Measurements from ENCODE around the gene PDZD2. TPM values are rescaled to one million over a fixed set of nuclear protein-coding genes. Genes with fewer than 3 reads are reported as not detected.

Gene PDZD2
- total RNA-seq, 1 experiment from 2014 or later, result 2.2 TPM

DNA sequence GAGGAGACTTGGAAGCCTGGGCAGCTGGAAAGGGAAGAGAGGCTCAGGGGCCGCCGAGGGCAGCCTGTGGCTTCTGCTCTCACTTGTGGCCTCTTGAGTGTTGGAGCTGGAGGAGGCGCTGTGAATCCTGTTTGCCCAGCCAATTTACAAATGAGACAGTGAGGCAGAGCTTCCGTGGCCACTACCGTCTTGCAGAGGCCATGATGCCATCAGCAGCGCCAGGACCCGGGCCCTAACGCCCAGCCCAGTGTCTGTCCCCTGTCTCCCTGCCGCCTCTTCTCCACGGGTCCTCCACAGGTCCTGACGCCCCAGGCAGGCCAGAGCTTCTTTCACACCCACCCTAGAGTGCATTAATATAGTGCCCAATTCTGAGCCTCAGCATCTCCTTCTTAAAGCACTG is 362.4 kb downstream of the PDZD2 start:
- POLR2A ChIA-PET (ENCODE audit: low non-redundant PET), result no interaction called here
- CTCF ChIA-PET, result interaction anchor here (0.5 kb wide), 1 partner anchor 57 kb away, joined by 3 read pairs; no protein-coding TSS in a partner anchor

GRCh38 chr5:32001707-32002106 is 362.8 kb downstream of the PDZD2 start:
- CTCF ChIA-PET, result no interaction called here
- no peaks in the 10 kb centered on the region for H3K36me3 ChIP-seq (ENCODE audit: insufficient read depth, low read length, poor library complexity, severe bottlenecking)
- no TSS peak for BruUV-seq (replicated peaks)
- POLR2A ChIA-PET (ENCODE audit: low non-redundant PET), result no interaction called here
- intact Hi-C loops (cut with micrococcal nuclease; ENCODE audit: unreplicated experiment), result no loop called here
- H3K4me3 ChIP-seq (ENCODE audit: low read depth, low read length, poor library complexity, severe bottlenecking), result no peak overlapping the region
- H3K27ac ChIP-seq (ENCODE audit: low read depth, low read length, poor library complexity, severe bottlenecking), result no peak overlapping the region
- H3K4me1 ChIP-seq (ENCODE audit: insufficient read depth, low read length, poor library complexity, severe bottlenecking), result no peaks in the 10 kb centered on the region
- H3K9me3 ChIP-seq (ENCODE audit: low read depth, low read length, poor library complexity, severe bottlenecking), result no peaks in the 10 kb centered on the region
- TF ChIP-seq EZH2 (IDR thresholded peaks at IDR 0.05; ENCODE audit: borderline replicate concordance, low read depth, low read length, poor library complexity, severe bottlenecking), result no peak
- TF ChIP-seq CTCF (conservative IDR thresholded peaks at IDR 0.05; ENCODE audit: low read depth, low read length), result no peak
- no peaks in the 10 kb centered on the region for H3K27me3 ChIP-seq (replicated peaks; ENCODE audit: insufficient read depth, low read depth, low read length, poor library complexity)
- DNase-seq (ENCODE audit: low spot score), result no peak

More for the DNA sequence above, 362.4 kb downstream of the PDZD2 start:
- H3K9me3 ChIP-seq (ENCODE audit: low read depth, low read length, poor library complexity, severe bottlenecking), result no peaks in the 10 kb centered on the region
- H3K27ac ChIP-seq (ENCODE audit: low read depth, low read length, poor library complexity, severe bottlenecking), result no peak overlapping the region
- no peak for DNase-seq (ENCODE audit: low spot score)
- no peak overlapping the region for H3K4me3 ChIP-seq (ENCODE audit: low read depth, low read length, poor library complexity, severe bottlenecking)
- BruUV-seq (replicated peaks), result no TSS peak
- TF ChIP-seq EZH2 (IDR thresholded peaks at IDR 0.05; ENCODE audit: borderline replicate concordance, low read depth, low read length, poor library complexity, severe bottlenecking) (no peak), CTCF (conservative IDR thresholded peaks at IDR 0.05; ENCODE audit: low read depth, low read length) (no peak)
- H3K27me3 ChIP-seq (replicated peaks; ENCODE audit: insufficient read depth, low read depth, low read length, poor library complexity), result no peaks in the 10 kb centered on the region
- H3K4me1 ChIP-seq (ENCODE audit: insufficient read depth, low read length, poor library complexity, severe bottlenecking), result no peaks in the 10 kb centered on the region
- intact Hi-C loops (cut with micrococcal nuclease; ENCODE audit: unreplicated experiment), result no loop called here
- H3K36me3 ChIP-seq (ENCODE audit: insufficient read depth, low read length, poor library complexity, severe bottlenecking), result no peaks in the 10 kb centered on the region

DNA sequence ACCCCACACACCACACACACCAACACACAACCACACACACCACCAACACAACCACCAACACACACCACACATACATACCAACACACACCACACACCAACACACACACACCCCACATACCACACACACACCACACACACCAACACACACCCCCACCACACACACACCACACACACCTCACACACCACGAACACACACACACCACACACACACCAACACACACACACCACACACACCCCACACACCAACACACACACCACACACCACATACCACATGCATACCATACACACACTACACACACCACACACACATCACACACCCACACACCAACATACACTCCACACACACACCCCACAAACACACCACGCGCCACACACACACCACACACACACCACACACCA is 363.8 kb downstream of the PDZD2 start:
- TF ChIP-seq CTCF (conservative IDR thresholded peaks at IDR 0.05; ENCODE audit: low read depth, low read length), result no peak
- TF ChIP-seq EZH2 (IDR thresholded peaks at IDR 0.05; ENCODE audit: borderline replicate concordance, low read depth, low read length, poor library complexity, severe bottlenecking), result no peak
- POLR2A ChIA-PET (ENCODE audit: low non-redundant PET), result no interaction called here
- Histone ChIP-seq H3K4me1 (ENCODE audit: insufficient read depth, low read length, poor library complexity, severe bottlenecking) (no peaks in the 10 kb centered on the region), H3K9me3 (ENCODE audit: low read depth, low read length, poor library complexity, severe bottlenecking) (no peaks in the 10 kb centered on the region), H3K27me3 (replicated peaks; ENCODE audit: insufficient read depth, low read depth, low read length, poor library complexity) (no peaks in the 10 kb centered on the region), H3K4me3 (ENCODE audit: low read depth, low read length, poor library complexity, severe bottlenecking) (no peak overlapping the region), H3K36me3 (ENCODE audit: insufficient read depth, low read length, poor library complexity, severe bottlenecking) (no peaks in the 10 kb centered on the region), H3K27ac (ENCODE audit: low read depth, low read length, poor library complexity, severe bottlenecking) (no peak overlapping the region)
- CTCF ChIA-PET, result interaction anchor here (0.6 kb wide), 1 partner anchor 74 kb away, joined by 6 read pairs; no protein-coding TSS in a partner anchor
- intact Hi-C loops (cut with micrococcal nuclease; ENCODE audit: unreplicated experiment), result no loop called here
- DNase-seq (ENCODE audit: low spot score), result no peak
- BruUV-seq (replicated peaks), result no TSS peak
